Osteoblast (primary cell): ENCODE results near the gene AKAP13. TPM values are rescaled to one million over a fixed set of nuclear protein-coding genes. Genes with fewer than 3 reads are reported as not detected.

ENCODE experiments used
- DNase-seq: peaks from one replicate; pipeline ENCODE4 v3.0.0; 2011; ENCODE audit warnings: low spot score, mixed read lengths; ENCODE audit not compliant: insufficient read length; ENCODE audit errors: missing footprints
- H2AFZ ChIP-seq: 2 replicates; pipeline ENCODE4 v1.6.0; 2011; ENCODE audit warnings: mild to moderate bottlenecking, low read length
- H3K27ac ChIP-seq: 2 replicates; pipeline ENCODE4 v1.5.1; 2011; ENCODE audit warnings: mild to moderate bottlenecking, low read depth, low read length, moderate library complexity
- H3K27me3 ChIP-seq: 2 replicates; pipeline ENCODE4 v1.6.0; 2012; ENCODE audit warnings: mild to moderate bottlenecking, control low read depth, inconsistent platforms, low read length, moderate library complexity; ENCODE audit not compliant: insufficient read depth
- H3K36me3 ChIP-seq: 2 replicates; pipeline ENCODE4 v1.5.1; 2011; ENCODE audit warnings: mild to moderate bottlenecking, low read length, control low read depth, moderate library complexity; ENCODE audit not compliant: insufficient read depth
- H3K4me1 ChIP-seq: 2 replicates; pipeline ENCODE4 v1.5.1; 2011; ENCODE audit warnings: mild to moderate bottlenecking, low read length, control low read depth, moderate library complexity; ENCODE audit not compliant: insufficient read depth
- H3K4me2 ChIP-seq: 2 replicates; pipeline ENCODE4 v1.6.0; 2011; ENCODE audit warnings: mild to moderate bottlenecking, low read length; ENCODE audit not compliant: insufficient read depth
- H3K4me3 ChIP-seq: fragments of 200-600 bp; sonication (generic); 3 replicates; pipeline ENCODE4 v1.5.1; 2012; ENCODE audit warnings: mild to moderate bottlenecking, low read length, inconsistent platforms; ENCODE audit not compliant: insufficient read depth
- H3K79me2 ChIP-seq: 2 replicates; pipeline ENCODE4 v1.6.0; 2012; ENCODE audit warnings: mild to moderate bottlenecking, low read length, control low read depth, inconsistent platforms; ENCODE audit not compliant: insufficient read depth
- H3K9me3 ChIP-seq: 2 replicates; pipeline ENCODE4 v1.5.1; 2011; ENCODE audit warnings: low read depth, low read length, control low read depth
- H4K20me1 ChIP-seq: 2 replicates; pipeline ENCODE4 v1.6.0; 2012; ENCODE audit warnings: mild to moderate bottlenecking, low read length, control low read depth; ENCODE audit not compliant: insufficient read depth
- total RNA-seq: library from RNA; depleted of rRNA; stranded (reverse); fragments of >200 nt; gene quantifications from 2 replicates; pipeline ENCODE4 v1.2.3, GENCODE V29; 2012
- TF ChIP-seq, protein P1 (sequence below): IDR thresholded peaks from 2 replicates; pipeline ENCODE4 v1.5.1; 2011; ENCODE audit warnings: mild to moderate bottlenecking, low read depth, low read length, moderate library complexity; ENCODE audit errors: extremely low read depth

The AKAP13 gene
- total RNA-seq, 1 donor, result 77.1 TPM

GRCh38 chr15:85752124-85752475 lies 371.7 kb downstream of the AKAP13 start:
- no peaks in the 10 kb centered on the region for H3K79me2 ChIP-seq
- no peak overlapping the region for H3K4me2 ChIP-seq
- TF ChIP-seq, protein P1, sequence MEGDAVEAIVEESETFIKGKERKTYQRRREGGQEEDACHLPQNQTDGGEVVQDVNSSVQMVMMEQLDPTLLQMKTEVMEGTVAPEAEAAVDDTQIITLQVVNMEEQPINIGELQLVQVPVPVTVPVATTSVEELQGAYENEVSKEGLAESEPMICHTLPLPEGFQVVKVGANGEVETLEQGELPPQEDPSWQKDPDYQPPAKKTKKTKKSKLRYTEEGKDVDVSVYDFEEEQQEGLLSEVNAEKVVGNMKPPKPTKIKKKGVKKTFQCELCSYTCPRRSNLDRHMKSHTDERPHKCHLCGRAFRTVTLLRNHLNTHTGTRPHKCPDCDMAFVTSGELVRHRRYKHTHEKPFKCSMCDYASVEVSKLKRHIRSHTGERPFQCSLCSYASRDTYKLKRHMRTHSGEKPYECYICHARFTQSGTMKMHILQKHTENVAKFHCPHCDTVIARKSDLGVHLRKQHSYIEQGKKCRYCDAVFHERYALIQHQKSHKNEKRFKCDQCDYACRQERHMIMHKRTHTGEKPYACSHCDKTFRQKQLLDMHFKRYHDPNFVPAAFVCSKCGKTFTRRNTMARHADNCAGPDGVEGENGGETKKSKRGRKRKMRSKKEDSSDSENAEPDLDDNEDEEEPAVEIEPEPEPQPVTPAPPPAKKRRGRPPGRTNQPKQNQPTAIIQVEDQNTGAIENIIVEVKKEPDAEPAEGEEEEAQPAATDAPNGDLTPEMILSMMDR, result no peak
- no peak overlapping the region for H2AFZ ChIP-seq
- H3K27me3 ChIP-seq, result no peaks in the 10 kb centered on the region
- peaks cover 18% of the 10 kb centered on the region for H3K4me1 ChIP-seq
- H3K27ac ChIP-seq, result no peak overlapping the region
- no peak for DNase-seq
- H3K9me3 ChIP-seq, result no peaks in the 10 kb centered on the region
- no peak overlapping the region for H3K4me3 ChIP-seq
- peaks cover 6% of the 10 kb centered on the region for H4K20me1 ChIP-seq
- H3K36me3 ChIP-seq, result peaks cover 2% of the 10 kb centered on the region

DNA sequence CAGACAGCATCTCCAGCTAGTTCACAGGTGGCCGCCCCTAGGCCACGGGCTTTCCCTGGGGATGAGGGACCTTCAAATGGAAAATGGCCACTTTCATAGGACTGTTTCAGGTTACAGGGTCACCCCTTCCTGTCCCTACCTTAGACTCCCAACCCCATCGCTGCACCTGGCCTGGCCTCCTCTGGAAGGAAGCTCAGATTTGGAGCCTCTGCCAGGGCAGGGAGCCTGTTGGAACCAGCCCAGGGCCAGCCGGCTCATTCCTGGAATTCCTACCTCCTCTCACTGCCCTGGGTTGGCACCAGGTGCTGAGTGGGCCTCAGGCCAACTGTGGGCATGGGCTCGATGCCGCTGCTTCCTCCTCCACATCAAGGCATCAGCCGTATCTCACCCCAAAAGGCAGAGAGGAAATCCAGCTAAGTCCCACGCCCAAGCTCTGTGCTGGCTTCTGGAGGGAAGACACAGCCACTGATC lies 372.1 kb downstream of the AKAP13 start:
- H2AFZ ChIP-seq, result no peak overlapping the region
- H3K9me3 ChIP-seq, result no peaks in the 10 kb centered on the region
- no peak overlapping the region for H3K4me2 ChIP-seq
- H3K4me1 ChIP-seq, result peaks cover 18% of the 10 kb centered on the region
- H3K27ac ChIP-seq, result no peak overlapping the region
- H3K27me3 ChIP-seq, result no peaks in the 10 kb centered on the region
- no peak overlapping the region for H3K4me3 ChIP-seq
- no peaks in the 10 kb centered on the region for H3K79me2 ChIP-seq
- TF ChIP-seq, protein P1, result no peak
- peaks cover 6% of the 10 kb centered on the region for H4K20me1 ChIP-seq
- no peak for DNase-seq
- no peaks in the 10 kb centered on the region for H3K36me3 ChIP-seq

DNA sequence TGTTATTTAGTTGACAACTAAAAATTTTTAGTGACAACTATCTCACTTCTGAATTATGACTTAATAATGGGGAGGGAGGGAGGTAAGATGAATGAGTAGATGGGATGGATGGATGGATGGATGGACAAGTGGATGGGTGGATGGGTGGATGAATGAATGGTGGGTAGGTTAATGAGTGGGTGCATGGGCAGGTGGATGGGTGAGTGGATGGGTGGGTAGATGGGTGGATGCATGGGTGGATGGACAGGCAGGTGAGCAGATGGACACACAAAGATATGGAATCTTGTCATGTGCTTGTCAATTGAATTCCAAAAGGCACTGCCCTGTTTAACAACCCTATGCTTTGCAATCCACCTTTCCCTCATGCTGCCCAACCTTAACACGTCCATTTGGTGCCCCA lies 372.9 kb downstream of the AKAP13 start:
- Histone ChIP-seq H3K79me2 (no peaks in the 10 kb centered on the region), H3K27me3 (no peaks in the 10 kb centered on the region), H3K4me1 (peaks cover 18% of the 10 kb centered on the region), H3K4me2 (no peak overlapping the region), H3K36me3 (no peaks in the 10 kb centered on the region), H3K4me3 (no peak overlapping the region), H2AFZ (no peak overlapping the region), H4K20me1 (peaks cover 6% of the 10 kb centered on the region), H3K9me3 (no peaks in the 10 kb centered on the region), H3K27ac (no peak overlapping the region)
- TF ChIP-seq, protein P1, result no peak
- DNase-seq, result peak; percentile 5

DNA sequence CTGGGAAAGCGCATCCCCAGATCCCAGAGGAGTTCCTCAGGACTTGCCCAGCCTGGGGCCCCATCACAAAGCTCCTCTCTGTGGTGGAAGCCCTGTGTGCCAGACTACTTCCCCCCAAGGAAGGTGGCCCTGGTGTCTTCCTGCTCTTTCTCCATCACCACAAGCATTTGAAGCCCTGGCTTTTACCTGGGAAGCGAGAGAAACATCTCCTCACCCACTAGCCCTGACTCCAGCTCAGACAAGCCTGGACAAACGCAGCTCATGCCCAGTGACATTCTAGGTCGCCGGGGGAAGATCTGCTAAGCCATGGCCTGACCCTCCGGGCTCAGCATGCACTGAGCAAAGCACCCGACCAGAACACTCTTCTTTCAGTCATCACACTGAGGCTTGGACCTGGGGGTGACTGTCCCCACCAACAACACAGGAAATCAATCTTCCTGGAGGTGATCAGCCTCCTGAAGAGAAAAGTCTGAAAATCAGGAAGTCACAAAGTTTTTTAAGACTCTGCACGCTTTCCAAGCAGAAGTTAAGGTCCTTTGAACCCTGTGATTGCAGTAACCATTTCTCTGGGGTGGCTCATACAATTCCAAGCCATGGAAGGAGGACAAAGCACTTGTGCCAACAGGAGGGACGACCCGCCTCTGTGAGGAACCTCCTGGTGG lies 373.5 kb downstream of the AKAP13 start:
- H3K4me1 ChIP-seq, result peaks cover 18% of the 10 kb centered on the region
- H3K36me3 ChIP-seq, result no peaks in the 10 kb centered on the region
- peaks cover 6% of the 10 kb centered on the region for H4K20me1 ChIP-seq
- TF ChIP-seq, protein P1, result no peak
- H2AFZ ChIP-seq, result no peak overlapping the region
- H3K4me2 ChIP-seq, result no peak overlapping the region
- DNase-seq, result peak; percentile 71
- H3K9me3 ChIP-seq, result no peaks in the 10 kb centered on the region
- H3K79me2 ChIP-seq, result no peaks in the 10 kb centered on the region
- H3K4me3 ChIP-seq, result no peak overlapping the region
- no peaks in the 10 kb centered on the region for H3K27me3 ChIP-seq
- H3K27ac ChIP-seq, result no peak overlapping the region
